Measurements from ENCODE around the gene YBX2. TPM values are rescaled to one million over a fixed set of nuclear protein-coding genes. Genes with fewer than 3 reads are reported as not detected.

YBX2 gene
- total RNA-seq, 1 donor from 2014 or later: 7.0 TPM

- H3K27ac Mint-ChIP-seq: peak overlapping the region; percentile 75
- no peak for TF ChIP-seq CTCF (conservative IDR thresholded peaks at IDR 0.05)
- no peaks in the 10 kb centered on the region for H3K9me3 Mint-ChIP-seq
- peaks cover 10% of the 10 kb centered on the region for H3K4me1 Mint-ChIP-seq (ENCODE audit: unreplicated experiment)
- no peak for DNase-seq (ENCODE audit: extremely low spot score, unreplicated experiment)
- H3K36me3 Mint-ChIP-seq: peaks cover 10% of the 10 kb centered on the region
- peak overlapping the region; percentile 57 for H3K4me3 Mint-ChIP-seq
- H3K27me3 Mint-ChIP-seq: no peaks in the 10 kb centered on the region
These were observed 23.9 kb upstream of the YBX2 start for GRCh38 chr17:7318121-7318860.

GRCh38 chr17:7317161-7317803 lies 22.8 kb upstream of the YBX2 start:
- H3K27me3 Mint-ChIP-seq: no peaks in the 10 kb centered on the region
- H3K9me3 Mint-ChIP-seq: no peaks in the 10 kb centered on the region
- TF ChIP-seq CTCF (conservative IDR thresholded peaks at IDR 0.05): no peak
- peak overlapping the region; percentile 75 for H3K27ac Mint-ChIP-seq
- DNase-seq (ENCODE audit: extremely low spot score, unreplicated experiment): no peak
- peaks cover 10% of the 10 kb centered on the region for H3K36me3 Mint-ChIP-seq
- peaks cover 19% of the 10 kb centered on the region for H3K4me1 Mint-ChIP-seq (ENCODE audit: unreplicated experiment)
- peak overlapping the region; percentile 77 for H3K4me3 Mint-ChIP-seq

GRCh38 chr17:7315570-7316235 lies 21.3 kb upstream of the YBX2 start:
- DNase-seq (ENCODE audit: extremely low spot score, unreplicated experiment): no peak
- peak overlapping the region; percentile 80 for H3K4me3 Mint-ChIP-seq
- H3K9me3 Mint-ChIP-seq: no peaks in the 10 kb centered on the region
- peak overlapping the region; percentile 80 for H3K27ac Mint-ChIP-seq
- no peak for TF ChIP-seq CTCF (conservative IDR thresholded peaks at IDR 0.05)
- H3K27me3 Mint-ChIP-seq: no peaks in the 10 kb centered on the region
- peaks cover 21% of the 10 kb centered on the region for H3K4me1 Mint-ChIP-seq (ENCODE audit: unreplicated experiment)
- peaks cover 13% of the 10 kb centered on the region for H3K36me3 Mint-ChIP-seq

GRCh38 chr17:7314719-7315569 lies 20.5 kb upstream of the YBX2 start, which contains the start of gene GPS2:
Gene GPS2, minus strand, starts transcription at chr17:7315360. Its CDS starts 308 bp downstream, at chr17:7315052.
- Mint-ChIP-seq H3K27ac (peak within 1 kb of the TSS; percentile 82), H3K4me1 (ENCODE audit: unreplicated experiment) (peaks cover 29% of the 10 kb centered on the region), H3K27me3 (no peaks in the 10 kb centered on the region), H3K36me3 (peaks cover 21% of the 10 kb centered on the region), H3K9me3 (no peaks in the 10 kb centered on the region), H3K4me3 (peak within 1 kb of the TSS; percentile 87)
- no peak for TF ChIP-seq CTCF (conservative IDR thresholded peaks at IDR 0.05)
- peak; percentile 96 for DNase-seq (ENCODE audit: extremely low spot score, unreplicated experiment)

Measured in type B pancreatic cell (in vitro differentiated cells).